ENCODE data around the gene WIPF1.
A peak's percentile ranks its signal among the peaks of the same experiment; 100 is the strongest.

WIPF1 gene

GRCh38 chr2:174597345-174598047, at the start of gene WIPF1:
Gene WIPF1 (minus strand): TSS chr2:174597804. CDS start chr2:174585573, 12,231 bp downstream.
- H3K4me3 ChIP-seq (replicated peaks; ENCODE audit: low read depth, low read length): no peak within 1 kb of the TSS
- TF ChIP-seq, protein P1, sequence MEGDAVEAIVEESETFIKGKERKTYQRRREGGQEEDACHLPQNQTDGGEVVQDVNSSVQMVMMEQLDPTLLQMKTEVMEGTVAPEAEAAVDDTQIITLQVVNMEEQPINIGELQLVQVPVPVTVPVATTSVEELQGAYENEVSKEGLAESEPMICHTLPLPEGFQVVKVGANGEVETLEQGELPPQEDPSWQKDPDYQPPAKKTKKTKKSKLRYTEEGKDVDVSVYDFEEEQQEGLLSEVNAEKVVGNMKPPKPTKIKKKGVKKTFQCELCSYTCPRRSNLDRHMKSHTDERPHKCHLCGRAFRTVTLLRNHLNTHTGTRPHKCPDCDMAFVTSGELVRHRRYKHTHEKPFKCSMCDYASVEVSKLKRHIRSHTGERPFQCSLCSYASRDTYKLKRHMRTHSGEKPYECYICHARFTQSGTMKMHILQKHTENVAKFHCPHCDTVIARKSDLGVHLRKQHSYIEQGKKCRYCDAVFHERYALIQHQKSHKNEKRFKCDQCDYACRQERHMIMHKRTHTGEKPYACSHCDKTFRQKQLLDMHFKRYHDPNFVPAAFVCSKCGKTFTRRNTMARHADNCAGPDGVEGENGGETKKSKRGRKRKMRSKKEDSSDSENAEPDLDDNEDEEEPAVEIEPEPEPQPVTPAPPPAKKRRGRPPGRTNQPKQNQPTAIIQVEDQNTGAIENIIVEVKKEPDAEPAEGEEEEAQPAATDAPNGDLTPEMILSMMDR (IDR thresholded peaks at IDR 0.05; ENCODE audit: low read length, missing control alignments): no peak
- peak; percentile 82 for DNase-seq (ENCODE audit: low read depth)

DNA sequence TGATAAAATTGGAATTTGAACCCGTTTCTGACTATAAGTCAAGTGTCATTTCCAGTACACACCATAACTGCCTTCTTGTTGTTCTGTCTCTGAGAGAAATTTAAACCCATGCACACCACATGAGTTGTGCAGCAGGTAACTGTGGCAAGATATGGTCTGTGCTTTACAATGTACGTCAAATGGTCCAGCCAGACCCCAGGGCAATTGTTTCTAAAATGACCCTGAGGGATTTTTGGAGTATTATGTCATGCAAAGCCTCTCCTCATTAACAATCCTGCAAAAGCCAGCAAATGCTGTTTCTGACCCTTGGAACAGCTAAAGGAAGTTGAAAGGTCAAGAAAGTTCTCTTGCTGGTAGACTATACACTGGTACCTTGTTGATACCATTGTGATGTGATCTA, 47.7 kb upstream of the WIPF1 start:
- TF ChIP-seq, protein P1 (IDR thresholded peaks at IDR 0.05; ENCODE audit: low read length, missing control alignments): no peak
- no peak for DNase-seq (ENCODE audit: low read depth)
- H3K4me3 ChIP-seq (replicated peaks; ENCODE audit: low read depth, low read length): no peak overlapping the region

DNA sequence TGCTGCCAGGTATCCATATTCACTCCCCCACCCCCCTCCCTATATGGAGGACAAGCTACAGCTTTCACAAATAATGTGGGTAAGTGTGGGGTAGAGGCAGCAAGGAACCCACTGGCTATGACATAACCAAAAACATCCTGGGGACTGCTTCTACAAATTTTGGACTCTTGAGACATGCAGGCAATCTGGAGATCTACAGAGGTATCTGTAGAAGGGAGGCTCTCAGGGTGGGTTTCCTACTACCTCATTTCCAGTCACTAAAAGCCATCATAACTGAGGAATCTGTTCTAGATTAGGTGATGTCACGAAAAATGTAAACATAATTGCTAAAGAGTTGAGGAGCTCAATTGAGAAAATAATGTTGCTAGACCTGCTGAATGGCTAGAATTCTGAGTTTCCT, 46.8 kb upstream of the WIPF1 start:
- DNase-seq (ENCODE audit: low read depth): no peak
- TF ChIP-seq, protein P1 (IDR thresholded peaks at IDR 0.05; ENCODE audit: low read length, missing control alignments): no peak
- no peak overlapping the region for H3K4me3 ChIP-seq (replicated peaks; ENCODE audit: low read depth, low read length)

- no peak for DNase-seq (ENCODE audit: low read depth)
- TF ChIP-seq, protein P1 (IDR thresholded peaks at IDR 0.05; ENCODE audit: low read length, missing control alignments): no peak
Observed at GRCh38 chr2:174643356-174643755, 45.8 kb upstream of the WIPF1 start.

DNA sequence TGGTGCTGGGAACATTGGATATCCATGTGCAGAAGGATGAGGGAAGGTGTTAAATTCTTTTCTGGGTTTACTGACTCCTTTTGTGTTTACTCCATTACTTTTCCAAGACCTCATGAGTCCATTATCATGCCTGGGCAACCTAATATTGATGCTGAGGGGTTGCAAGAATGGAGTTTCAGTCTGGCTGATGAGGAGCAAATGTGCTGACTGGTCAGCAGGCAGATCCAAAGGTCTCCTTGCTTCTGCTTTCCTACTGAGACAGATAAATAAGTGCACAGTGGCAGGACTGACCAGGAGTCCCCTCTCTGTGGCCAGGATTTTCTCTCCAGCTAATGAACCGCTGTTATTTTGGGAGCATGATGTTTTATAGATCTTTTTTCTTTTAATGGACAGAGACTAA, 43.6 kb upstream of the WIPF1 start:
- TF ChIP-seq, protein P1 (IDR thresholded peaks at IDR 0.05; ENCODE audit: low read length, missing control alignments): no peak
- no peak overlapping the region for H3K4me3 ChIP-seq (replicated peaks; ENCODE audit: low read depth, low read length)
- no peak for DNase-seq (ENCODE audit: low read depth)

More at GRCh38 chr2:174643356-174643755, 45.8 kb upstream of the WIPF1 start:
- H3K4me3 ChIP-seq (replicated peaks; ENCODE audit: low read depth, low read length): no peak overlapping the region

- DNase-seq (ENCODE audit: low read depth): no peak
- no peak overlapping the region for H3K4me3 ChIP-seq (replicated peaks; ENCODE audit: low read depth, low read length)
- TF ChIP-seq, protein P1 (IDR thresholded peaks at IDR 0.05; ENCODE audit: low read length, missing control alignments): no peak
Observed at GRCh38 chr2:174636987-174637386, 39.4 kb upstream of the WIPF1 start.
